MCF 10A (cell line): ENCODE results near the gene COG7. TPM values are rescaled to one million over a fixed set of nuclear protein-coding genes. Genes with fewer than 3 reads are reported as not detected.

Source experiments
- BruUV-seq: library from RNA; stranded (reverse); fragments of 400-500 nt; replicated peaks from 2 replicates; lab custom pipeline; 2021; lab: Mats Ljungman, UMichigan
- CTCF ChIA-PET: fragments of 300-600 bp; sonication (Branson Sonifier 250); formaldehyde crosslinking; extraction: SDS; loops from one replicate; lab custom pipeline; 2021; ENCODE audit warnings: antibody characterized with exemption, inconsistent platforms; lab: Yijun Ruan, JAX
- POLR2A ChIA-PET: fragments of 300-600, 350-650 bp; sonication (Branson Sonifier 250); formaldehyde crosslinking; extraction: SDS; loops from one replicate; lab custom pipeline; 2020; ENCODE audit warnings: antibody characterized with exemption, inconsistent platforms; lab: Yijun Ruan, JAX
- DNase-seq: peaks from one replicate; pipeline ENCODE4 v3.0.0-alpha.2; 2018; ENCODE audit not compliant: unreplicated experiment
- H3K27ac Mint-ChIP-seq: one replicate; pipeline ENCODE4 v1.8.0; 2022; ENCODE audit warnings: mild to moderate bottlenecking, low read depth, mixed read lengths; ENCODE audit not compliant: unreplicated experiment
- H3K27me3 Mint-ChIP-seq: one replicate; pipeline ENCODE4 v1.8.0; 2022; ENCODE audit warnings: mixed read lengths; ENCODE audit not compliant: insufficient read depth, unreplicated experiment
- H3K36me3 Mint-ChIP-seq: one replicate; pipeline ENCODE4 v1.8.0; 2022; ENCODE audit warnings: mild to moderate bottlenecking, moderate library complexity, mixed read lengths; ENCODE audit not compliant: insufficient read depth, unreplicated experiment
- H3K4me1 Mint-ChIP-seq: one replicate; pipeline ENCODE4 v1.8.0; 2022; ENCODE audit warnings: mixed read lengths; ENCODE audit not compliant: insufficient read depth, unreplicated experiment
- H3K4me3 Mint-ChIP-seq: one replicate; pipeline ENCODE4 v1.8.0; 2022; ENCODE audit warnings: mild to moderate bottlenecking, moderate library complexity, mixed read lengths; ENCODE audit not compliant: unreplicated experiment
- H3K9me3 Mint-ChIP-seq: one replicate; pipeline ENCODE4 v1.8.0; 2022; ENCODE audit warnings: mixed read lengths; ENCODE audit not compliant: unreplicated experiment
- CTCF ChIP-seq: fragments of 200-600 bp; IDR thresholded peaks from one replicate; pipeline ENCODE4 v1.8.0; 2022; ENCODE audit warnings: antibody characterized with exemption, mild to moderate bottlenecking; ENCODE audit not compliant: unreplicated experiment
- intact Hi-C: fragments of 100-400 bp; cut with micrococcal nuclease; formaldehyde crosslinking; loops from 2 replicates; pipeline ENCODE4 v1.14.1; 2022
- total RNA-seq: library from RNA; stranded (reverse); gene quantifications from 2 replicates; pipeline ENCODE4 v1.2.3, GENCODE V29; 2022

Gene COG7
- total RNA-seq, 1 experiment from 2014 or later = 10.0 TPM

GRCh38 chr16:23433261-23433920 is 19.6 kb downstream of the COG7 start:
- ChIA-PET POLR2A (interaction anchor here (0.9 to 5.4 kb wide), 11 partner anchors 9 to 254 kb away, joined by 3 to 66 read pairs (median 5); partner anchors contain the start of gene SCNN1G), CTCF (interaction anchor here (0.5 to 6.9 kb wide), 67 partner anchors 8 to 1069 kb away, joined by 3 to 516 read pairs (median 5); partner anchors contain the start of genes COG7, DCTN5, PALB2 and SCNN1B)
- no peaks in the 10 kb centered on the region for H3K9me3 Mint-ChIP-seq
- no peaks in the 10 kb centered on the region for H3K27me3 Mint-ChIP-seq
- H3K4me1 Mint-ChIP-seq = no peaks in the 10 kb centered on the region
- no peak overlapping the region for H3K27ac Mint-ChIP-seq
- DNase-seq = no peak
- H3K36me3 Mint-ChIP-seq = peaks cover 51% of the 10 kb centered on the region
- BruUV-seq = no TSS peak
- TF ChIP-seq CTCF = no peak
- no peak overlapping the region for H3K4me3 Mint-ChIP-seq
- intact Hi-C loops = loop anchor here (5.0 to 10.0 kb wide), 2 partner anchors 139 to 371 kb away; no protein-coding TSS in a partner anchor

GRCh38 chr16:23432176-23433128 is 20.5 kb downstream of the COG7 start:
- intact Hi-C loops = loop anchor here (5.0 to 10.0 kb wide), 2 partner anchors 138 to 370 kb away; no protein-coding TSS in a partner anchor
- ChIA-PET CTCF (interaction anchor here (0.5 to 6.9 kb wide), 28 partner anchors 7 to 295 kb away, joined by 3 to 516 read pairs (median 7); partner anchors contain the start of genes COG7 and SCNN1G), POLR2A (interaction anchor here (1.3 to 5.4 kb wide), 4 partner anchors 8 to 249 kb away, joined by 4 to 66 read pairs (median 26); partner anchors contain the start of gene SCNN1G)
- Mint-ChIP-seq H3K4me3 (no peak overlapping the region), H3K36me3 (peaks cover 53% of the 10 kb centered on the region), H3K27ac (peak overlapping the region; percentile 27), H3K9me3 (no peaks in the 10 kb centered on the region), H3K27me3 (no peaks in the 10 kb centered on the region), H3K4me1 (no peaks in the 10 kb centered on the region)
- BruUV-seq = no TSS peak
- DNase-seq = peak; percentile 35
- TF ChIP-seq CTCF = no peak

- Mint-ChIP-seq H3K4me3 (no peak overlapping the region), H3K27ac (no peak overlapping the region), H3K9me3 (no peaks in the 10 kb centered on the region), H3K27me3 (no peaks in the 10 kb centered on the region), H3K36me3 (peaks cover 34% of the 10 kb centered on the region), H3K4me1 (peaks cover 14% of the 10 kb centered on the region)
- DNase-seq = peak; percentile 68
- CTCF ChIA-PET = no interaction called here
- POLR2A ChIA-PET = interaction anchor here (1.4 kb wide), 1 partner anchor 36 kb away, joined by 3 read pairs; no protein-coding TSS in a partner anchor
- intact Hi-C loops = no loop called here
- BruUV-seq = no TSS peak
- TF ChIP-seq CTCF = no peak
These were observed 24.6 kb downstream of the COG7 start for GRCh38 chr16:23428351-23428750.
